OCI-LY3 (cell line): ENCODE data around the gene CABP4.
"Not testable (repeated sequence)": the region's sequence is repeated elsewhere in the genome, so short reads cannot be mapped to it uniquely, and the experiment has no call there.

ENCODE experiments used
- CTCF ChIP-seq: fragments of 200-600, 300-600 bp; sonication (generic); IDR thresholded peaks from 2 replicates; pipeline ENCODE4 v1.5.1; 2014; ENCODE audit warnings: antibody characterized with exemption, low read length, low read depth
- EZH2phosphoT487 ChIP-seq: fragments of 200-600 bp; shearing (Covaris generic); IDR thresholded peaks from 2 replicates; pipeline ENCODE4 v1.6.1; 2018; ENCODE audit warnings: antibody characterized with exemption, mixed run types, low read depth

GRCh38 chr11:67485873-67486361 lies 30.8 kb downstream of the CABP4 start:
- TF ChIP-seq CTCF, EZH2phosphoT487: not testable (repeated sequence)
